Activated T-helper 2 cell treated with anti-CD3 and anti-CD28 coated beads, Interferon-gamma antibody, Interleukin-2, Interleukin-4, amounts not matched to agents 10 μg/mL and 5 μg/mL and 100 μg/mL, durations not matched to agents 14 hours and 24 hours and 36 hours (primary cell): ENCODE measurements around the gene GATA6. TPM values are rescaled to one million over a fixed set of nuclear protein-coding genes. Genes with fewer than 3 reads are reported as not detected.

ENCODE experiments used
- DNase-seq: peaks from one replicate; pipeline ENCODE4 v3.0.0; 2021; ENCODE audit warnings: low spot score
- H3K27ac Mint-ChIP-seq: one replicate; pipeline ENCODE4 v1.8.0; 2021; ENCODE audit warnings: mixed read lengths
- H3K27me3 Mint-ChIP-seq: one replicate; pipeline ENCODE4 v1.8.0; 2021; ENCODE audit warnings: low read depth, mixed read lengths
- H3K36me3 Mint-ChIP-seq: one replicate; pipeline ENCODE4 v1.8.0; 2021; ENCODE audit warnings: low read depth, mixed read lengths
- H3K4me1 Mint-ChIP-seq: one replicate; pipeline ENCODE4 v1.8.0; 2021; ENCODE audit warnings: low read depth, mixed read lengths
- H3K4me3 Mint-ChIP-seq: one replicate; pipeline ENCODE4 v1.8.0; 2021; ENCODE audit warnings: low read depth, mild to moderate bottlenecking, moderate library complexity, mixed read lengths
- H3K9me3 Mint-ChIP-seq: one replicate; pipeline ENCODE4 v1.8.0; 2021; ENCODE audit warnings: mixed read lengths
- intact Hi-C: fragments of 100-400 bp; cut with micrococcal nuclease; formaldehyde crosslinking; loops from one replicate; pipeline ENCODE4 v1.15.1; 2023
- total RNA-seq: library from RNA; stranded (reverse); gene quantifications from 2 replicates; pipeline ENCODE4 v1.2.3, GENCODE V29; 2022

Gene GATA6
- total RNA-seq: not detected in 2 replicates

DNA sequence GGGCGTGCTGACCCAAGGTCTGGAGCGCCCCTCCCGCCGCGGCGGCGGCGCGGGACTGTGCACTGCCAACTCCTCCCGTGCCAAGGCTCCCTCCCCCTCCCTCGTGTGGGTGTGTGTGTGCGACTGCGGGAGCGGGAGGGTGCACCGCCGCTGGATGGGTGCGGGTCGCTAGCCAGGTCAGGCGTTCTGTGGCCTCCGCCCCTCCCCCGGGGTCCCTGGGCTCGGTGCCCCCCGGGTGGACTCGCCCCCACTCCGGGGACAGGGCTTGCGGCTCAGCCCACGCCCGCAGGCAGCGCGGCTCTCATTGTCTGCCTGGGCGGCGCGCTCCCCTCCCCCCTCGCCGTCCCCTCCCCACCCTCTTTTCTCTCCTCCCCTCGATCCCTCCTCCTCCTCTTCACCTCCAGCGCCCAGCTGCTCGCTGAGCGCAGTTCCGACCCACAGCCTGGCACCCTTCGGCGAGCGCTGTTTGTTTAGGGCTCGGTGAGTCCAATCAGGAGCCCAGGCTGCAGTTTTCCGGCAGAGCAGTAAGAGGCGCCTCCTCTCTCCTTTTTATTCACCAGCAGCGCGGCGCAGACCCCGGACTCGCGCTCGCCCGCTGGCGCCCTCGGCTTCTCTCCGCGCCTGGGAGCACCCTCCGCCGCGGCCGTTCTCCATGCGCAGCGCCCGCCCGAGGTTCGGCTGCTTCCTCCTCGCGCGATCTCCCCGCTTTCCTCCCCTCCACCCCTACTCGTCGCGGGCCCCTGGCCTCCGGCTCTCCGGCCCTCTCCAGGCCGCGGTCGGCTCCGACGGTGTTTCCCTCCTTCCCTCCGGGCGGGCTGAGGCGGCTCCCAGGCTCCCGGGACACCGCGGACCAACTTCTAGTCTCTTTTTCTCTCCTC lies at the start of gene GATA6:
GATA6 (plus strand) TSS at position 579 of the 878 bp plus-strand sequence. CDS start 1,556 bp downstream, outside the sequence.
- Mint-ChIP-seq H3K27me3 (peaks cover 74% of the 10 kb centered on the region), H3K4me1 (peaks cover 12% of the 10 kb centered on the region), H3K27ac (peak within 1 kb of the TSS; percentile 55), H3K9me3 (no peaks in the 10 kb centered on the region), H3K36me3 (peaks cover 3% of the 10 kb centered on the region), H3K4me3 (peak within 1 kb of the TSS; percentile 74)
- intact Hi-C loops: loop anchor here (5.0 kb wide), 1 partner anchor 393 kb away; no protein-coding TSS in a partner anchor
- DNase-seq: no peak

DNA sequence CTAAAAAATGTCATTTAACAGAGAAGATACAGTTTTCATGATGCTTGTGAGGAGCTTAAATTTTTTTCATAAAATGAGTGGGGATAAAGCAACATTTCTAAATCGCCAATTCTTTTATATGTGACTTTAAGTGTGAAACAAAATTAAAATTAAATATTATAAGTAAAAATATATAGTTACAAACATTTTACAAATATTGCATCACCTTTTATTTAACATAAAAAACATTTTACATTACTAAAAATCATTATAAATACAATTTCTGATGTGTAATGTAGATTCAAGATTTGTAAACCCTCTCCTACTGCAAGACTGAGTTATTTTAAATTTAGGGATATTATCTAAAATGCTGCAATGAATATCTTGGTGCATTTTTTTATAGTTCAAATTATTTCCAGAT lies 44.4 kb upstream of the GATA6 start:
- H3K27ac Mint-ChIP-seq: no peak overlapping the region
- no peaks in the 10 kb centered on the region for H3K27me3 Mint-ChIP-seq
- intact Hi-C loops: no loop called here
- no peak for DNase-seq
- no peaks in the 10 kb centered on the region for H3K9me3 Mint-ChIP-seq
- no peaks in the 10 kb centered on the region for H3K36me3 Mint-ChIP-seq
- H3K4me3 Mint-ChIP-seq: no peak overlapping the region
- no peaks in the 10 kb centered on the region for H3K4me1 Mint-ChIP-seq

DNA sequence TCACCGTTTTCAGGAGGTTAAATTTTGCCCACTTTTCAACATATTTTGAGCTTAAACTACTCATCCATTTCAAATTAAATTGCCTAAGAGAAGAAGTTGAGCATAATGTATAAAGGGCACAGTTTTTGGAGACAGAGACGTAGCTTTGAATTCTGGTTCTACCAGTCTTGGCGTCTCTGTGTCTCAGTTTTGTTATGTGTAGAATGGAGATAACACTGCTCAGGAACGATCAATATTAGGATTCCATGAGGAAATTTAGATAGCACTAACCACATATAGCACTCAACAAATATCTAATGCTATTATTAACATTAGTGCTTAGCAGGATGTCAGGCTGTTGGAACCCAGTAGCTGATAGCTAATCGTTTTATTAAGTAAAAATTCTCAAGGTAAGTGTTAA lies 40.4 kb upstream of the GATA6 start:
- no peaks in the 10 kb centered on the region for H3K9me3 Mint-ChIP-seq

DNA sequence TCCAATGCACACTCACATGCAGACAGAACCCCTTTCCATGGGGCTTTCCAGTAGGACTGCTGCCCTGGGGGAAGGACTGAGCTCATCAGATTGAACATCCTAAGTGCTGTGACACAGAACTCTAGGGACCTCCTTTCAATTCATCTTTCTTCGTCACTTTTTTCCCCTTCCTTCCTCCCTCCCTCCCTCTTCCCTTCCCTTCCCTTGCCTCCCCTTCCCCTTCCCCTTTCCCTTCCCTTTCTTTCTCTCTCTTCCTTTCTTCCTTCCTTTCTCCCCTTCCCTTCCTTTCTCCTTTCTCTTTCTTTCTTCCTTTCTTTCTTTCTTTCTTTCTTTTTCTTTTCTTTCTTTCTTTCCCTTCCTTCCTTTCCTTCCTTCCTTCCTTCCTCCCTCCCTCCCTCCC lies 39.6 kb upstream of the GATA6 start:
- Mint-ChIP-seq H3K9me3 (no peaks in the 10 kb centered on the region), H3K4me1 (no peaks in the 10 kb centered on the region), H3K27me3 (no peaks in the 10 kb centered on the region), H3K27ac (no peak overlapping the region), H3K36me3 (no peaks in the 10 kb centered on the region), H3K4me3 (no peak overlapping the region)
- intact Hi-C loops: no loop called here
- no peak for DNase-seq

More for the DNA sequence above, 40.4 kb upstream of the GATA6 start:
- intact Hi-C loops: no loop called here
- no peak overlapping the region for H3K4me3 Mint-ChIP-seq
- H3K4me1 Mint-ChIP-seq: no peaks in the 10 kb centered on the region
- no peak overlapping the region for H3K27ac Mint-ChIP-seq
- H3K36me3 Mint-ChIP-seq: no peaks in the 10 kb centered on the region
- DNase-seq: no peak
- no peaks in the 10 kb centered on the region for H3K27me3 Mint-ChIP-seq

DNA sequence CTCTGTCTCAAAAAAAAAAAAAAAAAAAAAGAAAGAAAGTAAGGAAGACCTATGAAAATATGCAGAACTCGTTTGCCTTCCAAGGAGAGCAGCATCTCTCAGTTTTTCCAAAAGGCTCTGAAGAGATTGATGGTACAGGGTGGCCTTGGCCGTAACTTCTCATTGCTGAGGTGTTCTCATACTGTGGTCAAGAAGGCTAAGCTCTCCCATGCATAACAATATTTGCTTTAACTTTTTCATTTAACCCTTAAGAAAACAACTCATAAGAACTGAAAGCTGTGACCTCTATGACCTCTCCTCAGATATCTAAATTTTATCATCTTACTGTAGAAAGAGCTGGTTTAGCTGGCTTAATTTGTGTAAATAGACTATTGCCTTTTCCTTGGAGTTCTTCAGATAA lies 37.1 kb upstream of the GATA6 start:
- Mint-ChIP-seq H3K36me3 (no peaks in the 10 kb centered on the region), H3K27ac (no peak overlapping the region), H3K9me3 (peaks cover 3% of the 10 kb centered on the region), H3K4me3 (no peak overlapping the region), H3K27me3 (no peaks in the 10 kb centered on the region), H3K4me1 (no peaks in the 10 kb centered on the region)
- no peak for DNase-seq
- intact Hi-C loops: no loop called here

DNA sequence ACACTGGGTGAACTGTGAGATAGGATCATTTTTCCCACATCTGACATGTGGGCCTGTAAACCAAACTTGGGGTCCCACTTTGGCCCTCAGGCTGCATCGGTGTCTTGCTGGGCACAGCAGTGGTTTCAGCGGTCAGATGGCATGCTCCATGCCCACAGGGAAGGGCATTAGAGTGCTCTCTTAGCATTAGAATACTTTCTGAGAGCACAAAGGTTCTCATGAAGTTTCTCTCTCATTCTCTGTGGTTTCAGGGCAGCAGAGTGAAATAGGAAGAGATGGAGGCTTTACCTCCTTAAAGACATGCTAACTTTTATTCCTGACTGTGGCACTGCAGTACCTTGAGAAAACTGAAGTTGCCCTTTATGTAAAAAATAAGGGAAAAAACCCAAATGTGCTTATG lies 36.6 kb upstream of the GATA6 start:
- Mint-ChIP-seq H3K4me3 (no peak overlapping the region), H3K4me1 (no peaks in the 10 kb centered on the region), H3K27ac (no peak overlapping the region), H3K27me3 (no peaks in the 10 kb centered on the region), H3K36me3 (no peaks in the 10 kb centered on the region), H3K9me3 (peaks cover 3% of the 10 kb centered on the region)
- no peak for DNase-seq
- intact Hi-C loops: no loop called here

DNA sequence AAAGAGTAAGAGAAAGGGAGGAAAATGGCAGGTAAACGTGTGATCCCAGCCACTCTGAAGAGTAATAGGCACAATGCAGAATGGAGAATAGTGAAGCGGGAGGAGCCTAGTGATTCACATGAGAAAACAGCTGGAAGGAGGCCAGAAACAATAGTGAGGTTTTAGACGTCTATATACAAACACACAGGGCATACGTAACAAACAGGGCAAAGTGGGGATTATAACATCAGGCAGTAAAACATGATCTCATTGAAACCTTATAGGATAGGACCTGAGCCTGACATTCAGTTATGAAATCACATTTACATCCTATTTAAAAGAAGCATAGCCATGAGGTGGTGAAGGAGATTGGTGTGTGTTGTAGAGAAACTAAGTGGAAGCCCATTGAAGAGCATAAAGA lies 33.0 kb upstream of the GATA6 start:
- Mint-ChIP-seq H3K4me3 (no peak overlapping the region), H3K4me1 (no peaks in the 10 kb centered on the region), H3K36me3 (no peaks in the 10 kb centered on the region), H3K27ac (no peak overlapping the region), H3K27me3 (no peaks in the 10 kb centered on the region), H3K9me3 (peaks cover 3% of the 10 kb centered on the region)
- no peak for DNase-seq
- intact Hi-C loops: no loop called here

DNA sequence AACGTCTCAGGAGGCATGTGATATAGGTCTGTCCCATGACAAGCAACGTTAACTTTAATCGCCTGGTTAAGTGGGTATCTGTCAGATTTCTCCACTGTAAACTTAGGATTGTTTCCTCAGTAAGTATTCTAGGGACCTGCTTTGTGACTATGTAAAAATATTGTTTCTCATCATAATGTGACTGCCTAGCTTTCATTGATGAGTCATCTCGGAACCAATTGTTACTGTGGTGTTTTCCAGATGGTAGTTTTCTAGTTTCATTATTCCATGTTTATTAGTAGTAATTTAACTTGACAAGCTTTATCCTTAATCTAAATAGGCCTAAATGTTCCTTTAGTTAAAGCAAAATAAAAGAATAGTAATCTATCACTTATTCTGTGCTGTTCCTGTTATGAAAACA lies 28.2 kb upstream of the GATA6 start:
- no peaks in the 10 kb centered on the region for H3K36me3 Mint-ChIP-seq

DNA sequence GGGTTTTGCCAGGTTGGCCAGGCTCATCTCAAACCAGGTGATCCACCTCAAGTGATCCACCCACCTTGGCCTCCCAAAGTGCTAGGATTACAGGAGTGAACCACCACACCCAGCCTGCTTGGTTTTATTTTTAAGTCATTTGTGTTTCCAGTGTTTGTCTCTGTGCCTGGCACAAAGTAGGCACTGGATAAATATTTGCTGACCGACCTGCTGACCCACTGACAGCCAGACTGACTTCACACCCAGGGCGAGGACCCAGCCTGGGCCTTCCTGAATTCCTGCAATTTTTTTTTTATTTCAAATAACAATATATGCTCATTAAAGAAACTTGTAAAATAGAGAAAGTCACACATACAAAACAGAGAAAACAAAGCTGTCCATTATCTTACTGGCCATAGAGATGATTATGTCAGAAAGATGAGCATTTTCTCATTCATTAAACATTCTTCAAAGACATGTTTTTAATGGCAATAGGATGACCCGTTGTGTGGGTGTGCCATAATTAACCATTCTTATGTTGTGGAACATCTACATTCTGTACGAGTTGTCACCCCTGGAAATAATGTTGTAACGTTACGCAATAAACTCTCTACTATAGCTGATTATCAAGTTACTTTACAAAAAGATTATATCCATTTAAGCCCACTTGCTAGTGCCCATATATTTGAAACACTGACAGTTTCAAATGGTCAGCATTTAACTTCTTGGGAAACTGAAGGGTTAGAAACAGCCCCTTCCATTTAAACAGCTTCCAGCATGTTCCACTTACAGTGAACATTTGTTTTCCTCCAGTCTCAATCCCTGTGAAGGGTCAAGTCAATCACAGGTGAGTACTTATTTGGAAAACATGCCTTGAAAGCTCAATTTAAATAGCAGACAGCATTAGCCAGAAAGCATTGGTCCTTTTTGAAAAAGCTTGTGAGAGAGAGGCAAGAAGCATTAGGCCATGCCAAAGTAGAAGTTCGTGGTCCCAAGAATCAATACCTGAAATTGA lies 25.7 kb upstream of the GATA6 start:
- no peak overlapping the region for H3K4me3 Mint-ChIP-seq
- H3K9me3 Mint-ChIP-seq: no peaks in the 10 kb centered on the region
- no peak overlapping the region for H3K27ac Mint-ChIP-seq
- intact Hi-C loops: no loop called here
- DNase-seq: no peak
- H3K4me1 Mint-ChIP-seq: no peaks in the 10 kb centered on the region
- H3K27me3 Mint-ChIP-seq: no peaks in the 10 kb centered on the region
- no peaks in the 10 kb centered on the region for H3K36me3 Mint-ChIP-seq

More for the DNA sequence above, 28.2 kb upstream of the GATA6 start:
- Mint-ChIP-seq H3K9me3 (no peaks in the 10 kb centered on the region), H3K4me3 (no peak overlapping the region), H3K27ac (no peak overlapping the region), H3K4me1 (no peaks in the 10 kb centered on the region), H3K27me3 (no peaks in the 10 kb centered on the region)
- intact Hi-C loops: no loop called here
- no peak for DNase-seq

DNA sequence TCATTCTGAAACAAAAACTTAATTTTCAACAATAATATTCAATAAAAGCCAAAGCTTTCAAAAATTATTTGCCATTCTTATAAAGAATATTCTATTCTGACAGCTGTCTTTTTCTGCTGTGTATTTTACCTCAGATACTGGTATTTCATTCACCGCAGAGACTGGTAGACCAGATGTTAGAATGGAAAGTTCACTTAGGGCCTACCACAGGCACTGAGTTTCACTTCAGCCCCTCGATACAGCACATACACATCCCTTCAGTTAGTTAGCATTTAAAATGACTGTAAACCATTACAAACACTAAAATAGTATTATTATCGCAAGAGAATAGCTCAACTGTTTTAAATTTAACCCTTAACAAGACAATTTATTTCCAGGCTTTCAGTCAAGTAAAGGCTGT lies 24.2 kb upstream of the GATA6 start:
- H3K36me3 Mint-ChIP-seq: no peaks in the 10 kb centered on the region
- no peaks in the 10 kb centered on the region for H3K4me1 Mint-ChIP-seq
- DNase-seq: no peak
- intact Hi-C loops: no loop called here
- no peaks in the 10 kb centered on the region for H3K27me3 Mint-ChIP-seq
- H3K9me3 Mint-ChIP-seq: no peaks in the 10 kb centered on the region
- no peak overlapping the region for H3K27ac Mint-ChIP-seq
- H3K4me3 Mint-ChIP-seq: no peak overlapping the region

DNA sequence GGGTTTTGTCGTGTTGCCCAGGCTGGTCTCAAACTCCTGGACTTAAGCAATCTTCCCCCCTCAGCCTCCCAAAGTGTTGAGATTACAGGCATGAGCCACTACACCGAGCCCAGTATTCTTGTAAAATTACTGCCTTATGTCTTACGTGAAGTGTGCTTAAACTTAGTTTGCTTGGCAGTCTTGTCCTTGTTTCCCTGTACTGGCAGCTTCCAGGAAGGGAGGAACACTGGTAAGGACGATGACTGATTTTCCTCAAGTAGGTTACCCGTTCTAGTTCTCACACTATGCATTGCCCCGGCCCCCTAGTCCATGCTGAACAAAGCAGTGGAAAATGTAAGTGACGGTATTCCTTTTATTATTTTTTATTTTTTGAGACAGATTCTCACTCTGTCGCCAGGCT lies 19.7 kb upstream of the GATA6 start:
- intact Hi-C loops: no loop called here

DNA sequence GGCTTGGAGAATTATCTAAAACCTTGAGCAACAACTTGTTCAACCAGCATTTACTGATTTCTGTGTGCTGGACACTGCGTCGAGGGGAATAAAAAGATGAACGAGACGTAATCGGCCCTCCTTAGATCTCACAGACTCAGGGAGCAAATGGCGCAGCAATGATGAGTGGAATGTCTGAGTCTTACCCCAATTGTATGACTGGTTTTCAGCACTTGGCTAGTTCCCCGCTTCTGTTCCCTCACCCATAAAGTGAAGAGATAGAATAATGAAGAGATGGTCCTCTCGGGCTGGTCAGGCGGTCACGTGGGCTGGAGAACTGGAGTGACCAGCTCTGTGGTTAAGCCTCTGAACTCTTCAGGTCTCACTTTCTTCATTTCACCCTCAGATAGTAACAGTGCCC lies 17.3 kb upstream of the GATA6 start:
- Mint-ChIP-seq H3K36me3 (no peaks in the 10 kb centered on the region), H3K27ac (no peak overlapping the region), H3K4me3 (no peak overlapping the region), H3K4me1 (no peaks in the 10 kb centered on the region), H3K27me3 (no peaks in the 10 kb centered on the region), H3K9me3 (no peaks in the 10 kb centered on the region)
- no peak for DNase-seq
- intact Hi-C loops: no loop called here

More for the DNA sequence above, 19.7 kb upstream of the GATA6 start:
- no peaks in the 10 kb centered on the region for H3K4me1 Mint-ChIP-seq
- no peaks in the 10 kb centered on the region for H3K36me3 Mint-ChIP-seq
- no peak overlapping the region for H3K4me3 Mint-ChIP-seq
- no peaks in the 10 kb centered on the region for H3K27me3 Mint-ChIP-seq
- DNase-seq: no peak
- no peaks in the 10 kb centered on the region for H3K9me3 Mint-ChIP-seq
- H3K27ac Mint-ChIP-seq: no peak overlapping the region

DNA sequence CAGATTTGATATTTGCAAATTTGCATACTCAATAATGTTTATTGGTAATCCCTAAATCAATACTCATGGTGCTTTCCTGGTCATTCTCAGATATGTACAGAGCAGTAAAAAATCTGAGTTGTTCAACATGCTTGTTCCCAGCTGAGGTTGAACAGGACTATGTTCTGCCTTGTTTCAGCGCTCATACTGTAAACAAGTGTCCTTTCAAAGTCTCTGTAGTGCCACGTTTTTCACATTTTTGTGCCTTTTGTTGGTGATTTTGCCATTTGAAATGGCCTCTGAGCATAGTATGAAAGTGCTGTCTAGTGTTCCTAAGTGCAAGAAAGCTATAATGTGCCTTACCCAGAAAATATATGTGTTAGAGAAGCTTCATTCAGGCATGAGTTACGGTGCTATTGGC lies 16.0 kb upstream of the GATA6 start:
- intact Hi-C loops: no loop called here
- Mint-ChIP-seq H3K4me3 (no peak overlapping the region), H3K27ac (no peak overlapping the region), H3K27me3 (no peaks in the 10 kb centered on the region), H3K36me3 (no peaks in the 10 kb centered on the region), H3K4me1 (no peaks in the 10 kb centered on the region), H3K9me3 (no peaks in the 10 kb centered on the region)
- DNase-seq: no peak
